ENCODE results near the gene SEPHS2. TPM values are rescaled to one million over a fixed set of nuclear protein-coding genes. Genes with fewer than 3 reads are reported as not detected.
A peak's percentile ranks its signal among the peaks of the same experiment; 100 is the strongest.
"Not testable (repeated sequence)": the region's sequence is repeated elsewhere in the genome, so short reads cannot be mapped to it uniquely, and the experiment has no call there.

Gene SEPHS2, protein sequence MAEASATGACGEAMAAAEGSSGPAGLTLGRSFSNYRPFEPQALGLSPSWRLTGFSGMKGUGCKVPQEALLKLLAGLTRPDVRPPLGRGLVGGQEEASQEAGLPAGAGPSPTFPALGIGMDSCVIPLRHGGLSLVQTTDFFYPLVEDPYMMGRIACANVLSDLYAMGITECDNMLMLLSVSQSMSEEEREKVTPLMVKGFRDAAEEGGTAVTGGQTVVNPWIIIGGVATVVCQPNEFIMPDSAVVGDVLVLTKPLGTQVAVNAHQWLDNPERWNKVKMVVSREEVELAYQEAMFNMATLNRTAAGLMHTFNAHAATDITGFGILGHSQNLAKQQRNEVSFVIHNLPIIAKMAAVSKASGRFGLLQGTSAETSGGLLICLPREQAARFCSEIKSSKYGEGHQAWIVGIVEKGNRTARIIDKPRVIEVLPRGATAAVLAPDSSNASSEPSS
- total RNA-seq: 30.6 TPM
- long read RNA-seq, transcript SEPHS2-201 (1 exons, 2,551 nt): major isoform, 138 of 138 reads
- long read RNA-seq, partial matches to known transcripts: 0 of 138 reads
- long read RNA-seq, other reads (novel, unspliced or antisense): 0 of 138 reads

DNA sequence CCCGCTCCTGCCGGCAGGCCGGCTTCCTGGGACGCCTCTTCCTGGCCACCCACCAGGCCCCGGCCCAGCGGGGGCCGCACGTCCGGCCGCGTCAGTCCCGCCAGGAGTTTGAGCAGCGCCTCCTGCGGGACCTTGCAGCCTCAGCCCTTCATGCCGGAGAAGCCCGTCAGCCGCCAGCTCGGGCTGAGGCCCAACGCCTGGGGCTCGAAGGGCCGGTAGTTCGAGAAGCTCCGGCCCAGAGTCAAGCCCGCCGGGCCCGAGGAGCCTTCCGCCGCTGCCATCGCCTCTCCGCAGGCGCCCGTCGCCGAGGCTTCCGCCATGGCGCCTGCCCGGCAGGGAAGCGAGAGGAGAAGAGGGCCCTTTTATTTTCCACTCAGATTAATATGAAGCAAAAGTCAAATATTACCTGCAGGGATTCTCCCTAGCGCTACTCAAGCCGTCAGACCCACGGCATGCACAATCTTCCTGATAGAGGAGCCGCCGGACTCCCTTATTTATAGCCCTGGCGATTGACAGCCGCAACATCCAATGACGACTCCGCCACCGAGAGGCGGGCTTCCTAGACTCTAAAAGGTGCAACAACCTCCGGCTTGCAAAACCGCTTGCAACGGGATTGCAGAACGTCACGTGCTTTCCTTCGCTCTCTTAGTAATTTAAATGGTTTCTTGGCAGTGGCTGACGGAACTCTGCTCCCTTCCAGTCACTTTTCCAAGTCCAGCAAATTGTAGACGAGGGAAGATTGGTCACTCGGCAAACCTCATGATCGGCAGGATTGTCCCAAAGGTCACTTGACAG lies at the start of gene SEPHS2:
SEPHS2 (minus strand) TSS at position 467 of the 795 bp plus-strand sequence; CDS start at position 320, 147 bp downstream.
- intact Hi-C loops (cut with micrococcal nuclease): no loop called here
- DNase-seq: peak; percentile 99
- peak; percentile 99 for ATAC-seq

DNA sequence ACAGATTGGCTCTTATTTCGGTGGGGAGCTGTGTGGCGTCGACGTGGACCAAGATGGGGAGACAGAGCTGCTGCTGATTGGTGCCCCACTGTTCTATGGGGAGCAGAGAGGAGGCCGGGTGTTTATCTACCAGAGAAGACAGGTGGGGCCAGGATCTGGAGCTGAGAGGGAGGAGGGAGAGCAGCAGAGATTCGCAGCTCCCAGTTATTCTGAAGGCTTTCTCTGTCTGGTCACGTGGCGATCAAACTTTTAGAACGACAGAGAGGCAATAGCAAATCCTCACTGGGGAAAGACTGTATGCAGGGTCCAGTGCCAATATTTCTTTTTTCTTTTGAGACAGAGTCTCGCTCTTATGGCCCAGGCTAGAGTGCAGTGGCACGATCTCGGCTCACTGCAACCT lies 49.0 kb upstream of the SEPHS2 start:
- ATAC-seq: no peak
- intact Hi-C loops (cut with micrococcal nuclease): no loop called here
- DNase-seq: no peak

DNA sequence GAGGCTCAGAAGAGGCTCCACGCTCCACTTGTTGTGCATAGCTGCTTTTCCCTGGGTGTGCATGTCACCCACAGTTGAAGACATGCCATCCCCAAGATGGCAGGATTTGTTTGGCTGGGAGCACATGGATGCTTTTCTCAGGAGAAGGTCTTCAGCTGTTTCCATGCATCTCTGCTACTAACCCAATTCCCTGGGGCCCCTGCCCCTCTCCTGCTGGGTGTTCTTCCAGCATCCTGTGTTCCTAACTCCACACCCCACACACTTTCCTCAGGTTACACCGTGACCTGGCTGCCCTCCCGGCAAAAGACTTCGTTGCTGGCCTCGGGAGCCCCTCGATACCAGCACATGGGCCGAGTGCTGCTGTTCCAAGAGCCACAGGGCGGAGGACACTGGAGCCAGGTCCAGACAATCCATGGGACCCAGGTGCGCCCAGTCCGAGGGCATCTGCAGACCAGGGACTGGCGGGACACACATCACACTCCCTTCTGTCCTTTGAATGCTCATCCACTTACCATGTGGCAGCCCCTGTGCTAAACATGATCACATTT lies 48.3 kb upstream of the SEPHS2 start:
- intact Hi-C loops (cut with micrococcal nuclease): no loop called here
- ATAC-seq (no peak), DNase-seq (no peak)

DNA sequence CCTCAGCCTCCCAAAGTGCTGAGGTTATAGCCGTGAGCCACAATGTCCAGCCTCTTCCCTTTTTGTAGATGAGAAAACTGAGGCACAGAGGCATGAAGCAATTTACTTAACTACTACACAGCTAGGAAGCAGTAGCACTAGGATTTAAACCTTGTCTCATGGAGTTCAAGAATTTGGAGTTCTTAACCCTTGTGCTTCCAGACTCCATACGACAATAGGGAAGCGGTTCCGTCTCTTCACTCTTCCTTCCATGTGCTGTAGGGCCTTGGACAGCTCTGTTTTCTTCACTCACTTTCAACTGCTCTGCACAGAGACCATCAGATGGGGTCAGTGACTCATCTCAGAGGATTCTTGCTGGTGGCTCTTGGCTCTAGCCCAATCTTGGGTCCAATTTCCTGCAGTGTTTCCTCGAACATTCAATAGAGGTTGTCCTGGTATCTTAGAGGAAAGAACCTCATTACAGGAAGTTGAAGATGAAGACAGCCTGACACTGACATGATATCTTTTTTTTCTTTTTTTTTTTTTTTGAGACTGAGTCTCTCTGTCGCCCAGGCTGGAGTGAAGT lies 46.2 kb upstream of the SEPHS2 start:
- no peak for DNase-seq
- intact Hi-C loops (cut with micrococcal nuclease): no loop called here

DNA sequence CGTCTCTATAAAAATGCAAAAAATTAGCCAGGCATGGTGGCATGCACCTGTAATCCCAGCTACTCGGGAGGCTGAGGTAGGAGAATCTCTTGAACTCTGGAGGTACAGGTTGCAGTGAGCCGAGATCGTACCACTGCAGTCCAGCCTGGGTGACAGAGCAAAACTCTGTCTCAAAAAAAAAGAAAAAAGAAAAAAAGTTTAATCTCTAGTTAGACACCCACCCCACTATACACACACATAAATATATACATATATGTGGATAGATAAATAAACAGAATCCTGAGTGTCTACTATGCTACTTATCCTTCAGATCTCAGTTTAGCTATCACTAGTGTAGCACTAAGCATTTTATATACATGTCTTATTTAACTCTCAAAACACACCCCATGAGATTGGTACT lies 45.6 kb upstream of the SEPHS2 start:
- no peak for ATAC-seq
- DNase-seq: no peak

More for the DNA sequence above, 46.2 kb upstream of the SEPHS2 start:
- peak; percentile 20 for ATAC-seq

DNA sequence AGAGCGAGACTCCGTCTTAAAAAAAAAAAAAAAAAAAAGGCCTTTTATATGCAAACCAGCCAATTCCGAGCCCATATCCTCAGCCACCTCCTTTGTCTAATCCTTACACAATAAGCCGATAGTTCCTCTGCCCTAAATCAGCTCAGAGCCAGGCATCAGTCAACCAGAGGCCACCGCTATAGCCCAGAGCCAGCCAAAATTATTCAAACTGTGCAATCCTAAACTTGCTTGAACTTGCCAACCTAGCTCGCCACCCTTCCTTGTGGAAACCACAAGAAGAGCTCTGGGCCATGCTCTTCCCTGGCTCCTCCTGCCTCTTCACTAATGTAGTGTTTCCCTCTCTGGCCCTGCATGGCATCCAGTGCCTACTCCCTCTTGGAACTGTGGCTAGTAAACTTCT lies 44.5 kb upstream of the SEPHS2 start:
- ATAC-seq: no peak
- intact Hi-C loops (cut with micrococcal nuclease): no loop called here
- DNase-seq: no peak

More for the DNA sequence above, 45.6 kb upstream of the SEPHS2 start:
- intact Hi-C loops (cut with micrococcal nuclease): no loop called here

DNA sequence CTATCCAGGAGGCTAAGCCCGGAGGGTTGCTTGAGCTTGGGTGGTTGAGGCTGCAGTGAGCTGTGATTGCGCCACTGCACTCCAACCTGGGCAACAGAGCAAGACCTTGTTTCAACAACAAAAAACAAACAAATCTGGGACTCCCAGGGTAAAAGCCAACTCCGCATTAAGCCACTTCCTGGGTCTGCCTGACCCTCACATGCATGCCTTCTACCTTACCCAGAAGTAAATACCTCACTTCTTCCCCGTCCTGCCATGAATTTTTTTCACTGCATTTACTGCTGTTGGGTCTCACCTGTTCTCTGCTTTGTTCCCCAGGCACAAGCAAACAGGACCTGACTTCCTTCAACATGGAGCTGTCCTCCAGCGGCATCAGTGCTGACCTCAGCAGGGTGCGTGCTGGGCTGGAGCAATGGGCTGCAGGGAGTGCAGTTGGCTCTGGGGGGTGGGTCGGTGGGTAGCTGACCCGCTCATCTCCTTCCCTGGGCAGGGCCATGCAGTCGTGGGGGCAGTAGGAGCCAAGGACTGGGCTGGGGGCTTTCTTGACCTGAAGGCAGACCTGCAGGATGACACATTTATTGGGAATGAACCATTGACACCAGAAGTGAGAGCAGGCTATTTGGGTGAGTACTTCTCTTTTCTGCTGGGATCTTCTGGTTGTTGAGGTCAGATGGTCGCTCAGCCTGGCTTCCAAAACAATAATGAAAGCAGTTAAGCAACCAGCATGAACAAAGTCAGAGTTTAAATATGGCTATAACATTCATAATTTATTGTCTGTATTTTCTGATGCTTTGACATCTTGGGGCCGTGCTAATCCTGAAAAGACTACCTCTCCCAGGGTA lies 43.3 kb upstream of the SEPHS2 start:
- ATAC-seq: no peak
- DNase-seq: no peak
- intact Hi-C loops (cut with micrococcal nuclease): no loop called here

DNA sequence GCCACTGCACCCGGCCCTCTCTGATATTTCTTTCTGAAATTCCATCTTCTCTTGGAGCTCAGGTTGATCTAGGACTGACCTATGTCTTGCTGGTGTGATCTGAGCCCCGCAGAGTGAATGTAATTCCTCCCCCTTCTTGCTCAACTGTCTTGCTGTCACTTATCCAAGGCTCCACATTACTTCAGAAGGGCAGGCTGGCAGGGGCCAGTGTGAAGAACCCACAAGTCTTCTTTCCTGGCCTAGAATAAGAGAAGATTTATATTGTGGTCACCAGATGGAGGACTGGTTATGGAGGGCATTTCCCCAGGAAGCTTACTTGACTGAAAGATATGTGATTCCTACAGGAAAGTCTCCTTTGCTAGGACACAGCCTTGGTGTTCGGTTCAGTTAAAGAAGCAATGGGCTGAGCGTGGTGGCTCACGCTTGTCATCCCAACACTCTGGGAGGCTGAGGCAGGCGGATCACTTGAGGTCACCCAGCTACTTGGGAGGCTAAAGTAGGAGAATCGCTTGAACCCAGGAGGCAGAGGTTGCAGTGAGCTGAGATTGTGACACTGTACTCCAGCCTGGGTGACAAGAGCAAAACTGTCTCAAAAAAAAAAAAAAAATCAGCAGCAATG lies 40.3 kb upstream of the SEPHS2 start:
- intact Hi-C loops (cut with micrococcal nuclease): no loop called here
- DNase-seq (no peak), ATAC-seq (no peak)

DNA sequence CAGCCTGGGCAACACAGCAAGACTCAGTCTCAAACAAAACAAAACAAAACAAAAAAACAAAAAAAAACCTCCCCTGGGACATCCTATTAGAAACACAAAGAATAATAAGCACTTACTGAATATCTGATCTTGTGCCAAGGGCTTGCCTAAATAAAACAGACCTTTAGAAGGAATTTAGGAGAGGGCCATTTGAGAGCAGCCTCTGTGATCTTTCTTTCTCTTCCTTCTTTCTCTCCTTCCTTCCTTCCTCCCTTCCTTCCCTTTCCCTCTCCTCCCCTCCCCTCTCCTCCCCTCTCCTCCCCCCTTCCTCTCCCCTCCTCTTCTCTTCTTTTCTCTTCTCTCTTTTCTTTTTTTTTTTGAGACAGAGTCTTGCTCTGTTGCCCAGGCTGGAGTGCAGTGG lies 39.2 kb upstream of the SEPHS2 start:
- intact Hi-C loops (cut with micrococcal nuclease): no loop called here

DNA sequence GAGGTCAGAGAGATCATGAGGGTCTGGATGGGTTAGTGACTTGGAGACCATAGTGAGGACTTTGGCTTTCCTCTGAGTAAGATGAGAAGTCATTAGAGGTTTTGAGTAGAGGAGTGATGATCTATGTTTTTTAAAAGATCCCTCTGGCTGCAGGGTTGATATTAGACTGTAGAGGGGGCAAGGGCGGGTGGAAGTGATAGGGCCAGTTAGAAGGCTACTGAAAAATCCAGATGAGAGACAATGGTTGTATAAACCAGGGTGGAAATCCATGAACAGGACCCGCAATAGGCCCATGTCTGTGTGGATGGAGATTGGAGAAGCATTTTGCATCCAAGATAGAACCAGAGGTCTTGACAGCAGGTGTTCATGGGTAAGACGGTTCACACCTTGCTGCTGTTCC lies 36.7 kb upstream of the SEPHS2 start:
- ATAC-seq (no peak), DNase-seq (no peak)
- intact Hi-C loops (cut with micrococcal nuclease): no loop called here

More for the DNA sequence above, 39.2 kb upstream of the SEPHS2 start:
- ATAC-seq (no peak), DNase-seq (no peak)

DNA sequence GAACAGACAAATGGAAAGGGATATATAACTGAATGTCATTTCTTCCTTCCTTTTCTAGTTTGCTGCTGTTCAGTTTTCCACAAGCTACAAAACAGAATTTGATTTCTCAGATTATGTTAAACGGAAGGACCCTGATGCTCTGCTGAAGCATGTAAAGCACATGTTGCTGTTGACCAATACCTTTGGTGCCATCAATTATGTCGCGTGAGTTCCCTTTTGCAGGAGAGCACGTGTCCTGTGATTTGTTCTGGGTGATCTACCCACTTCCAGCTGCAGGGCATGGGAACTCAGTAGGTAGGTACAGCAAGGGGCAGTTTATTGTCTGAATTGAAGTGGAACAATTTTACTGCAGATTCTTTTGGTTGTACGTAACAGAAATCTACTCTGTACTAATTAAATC lies 35.7 kb upstream of the SEPHS2 start:
- DNase-seq (no peak), ATAC-seq (no peak)
- intact Hi-C loops (cut with micrococcal nuclease): no loop called here

DNA sequence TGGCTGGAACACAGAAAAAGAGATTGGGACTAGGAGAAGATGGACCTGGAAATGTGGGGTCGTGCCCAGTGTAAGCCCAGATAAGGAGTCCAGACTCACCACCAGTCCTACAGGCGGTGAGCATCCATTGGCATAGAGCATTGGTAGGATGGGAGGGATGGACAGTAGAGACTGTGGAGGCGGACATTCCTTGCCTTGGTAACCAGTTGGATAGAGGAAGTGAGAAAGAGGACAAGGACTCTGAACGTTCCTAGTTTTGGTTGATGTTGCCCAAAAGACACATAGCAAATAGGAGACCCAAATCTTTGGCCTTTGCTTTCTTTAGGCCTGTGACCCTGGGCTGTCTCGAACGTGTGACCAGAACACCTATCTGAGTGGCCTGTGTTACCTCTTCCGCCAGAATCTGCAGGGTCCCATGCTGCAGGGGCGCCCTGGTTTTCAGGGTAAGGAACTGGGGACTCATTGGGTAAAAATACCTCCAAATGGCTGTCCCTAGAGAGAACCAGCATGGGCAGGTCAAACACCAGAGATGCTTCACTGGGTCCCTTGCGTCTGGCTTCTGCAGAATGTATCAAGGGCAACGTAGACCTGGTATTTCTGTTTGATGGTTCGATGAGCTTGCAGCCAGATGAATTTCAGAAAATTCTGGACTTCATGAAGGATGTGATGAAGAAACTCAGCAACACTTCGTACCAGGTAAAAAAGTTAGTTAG lies 33.2 kb upstream of the SEPHS2 start:
- intact Hi-C loops (cut with micrococcal nuclease): no loop called here
- ATAC-seq: no peak
- DNase-seq: no peak

DNA sequence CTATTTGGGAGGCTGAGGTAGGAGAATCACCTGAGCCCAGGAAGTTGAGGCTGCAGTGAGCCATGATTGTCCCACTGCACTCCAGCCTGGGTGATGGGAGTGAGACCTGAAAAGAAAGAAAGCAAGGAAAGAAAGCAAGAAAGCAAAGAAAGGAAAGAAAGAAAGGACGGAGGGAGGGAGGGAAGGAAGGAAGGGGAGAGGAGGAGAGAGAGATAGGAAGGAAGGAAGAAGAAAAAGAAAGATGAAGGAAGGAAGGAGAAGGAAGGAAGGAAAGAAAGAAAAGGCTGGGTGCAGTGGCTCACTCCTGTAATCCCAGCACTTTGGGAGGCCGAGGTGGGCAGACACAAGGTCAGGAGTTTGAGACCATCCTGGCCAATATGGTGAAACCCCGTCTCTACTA lies 32.1 kb upstream of the SEPHS2 start:
- intact Hi-C loops (cut with micrococcal nuclease); DNase-seq; ATAC-seq: not testable (repeated sequence)

DNA sequence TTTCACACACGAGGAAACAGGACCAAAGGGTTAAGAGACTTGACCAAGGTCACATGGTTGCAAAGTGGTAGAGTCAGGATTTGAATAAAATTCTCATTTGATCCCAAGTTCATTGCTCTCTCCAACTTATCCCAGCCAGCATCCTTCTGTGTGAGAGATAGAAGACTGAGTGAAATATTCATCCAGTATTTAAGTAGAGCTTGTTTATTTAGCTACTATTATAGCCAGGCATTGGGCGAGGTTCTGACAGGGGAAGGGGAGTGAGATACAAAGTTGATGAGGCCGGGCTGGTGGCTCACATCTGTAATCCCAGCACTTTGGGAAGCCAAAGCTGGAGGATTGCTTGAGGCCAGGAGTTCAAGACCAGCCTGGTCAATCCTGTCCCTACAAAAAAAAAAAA lies 31.3 kb upstream of the SEPHS2 start:
- DNase-seq (no peak), ATAC-seq (no peak)
- intact Hi-C loops (cut with micrococcal nuclease): no loop called here

DNA sequence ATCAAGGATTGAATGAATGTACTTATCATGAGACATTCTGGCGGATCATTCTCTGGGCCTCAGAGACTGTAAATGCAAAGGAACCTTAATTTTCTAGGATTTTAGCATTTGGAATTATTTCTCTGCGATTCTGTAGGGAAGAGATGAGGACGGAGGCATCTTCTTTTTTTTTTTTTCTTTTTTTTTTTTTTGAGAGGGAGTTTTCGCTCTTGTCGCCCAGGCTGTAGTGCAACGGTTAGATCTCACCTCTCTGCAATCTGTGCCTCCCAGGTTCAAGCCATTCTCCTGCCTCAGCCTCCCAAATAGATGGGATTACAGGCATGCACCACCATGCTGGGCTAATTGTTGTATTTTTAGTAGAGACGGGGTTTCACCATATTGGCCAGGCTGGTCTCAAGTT lies 29.0 kb upstream of the SEPHS2 start:
- no peak for ATAC-seq
- intact Hi-C loops (cut with micrococcal nuclease): no loop called here
- DNase-seq: no peak

DNA sequence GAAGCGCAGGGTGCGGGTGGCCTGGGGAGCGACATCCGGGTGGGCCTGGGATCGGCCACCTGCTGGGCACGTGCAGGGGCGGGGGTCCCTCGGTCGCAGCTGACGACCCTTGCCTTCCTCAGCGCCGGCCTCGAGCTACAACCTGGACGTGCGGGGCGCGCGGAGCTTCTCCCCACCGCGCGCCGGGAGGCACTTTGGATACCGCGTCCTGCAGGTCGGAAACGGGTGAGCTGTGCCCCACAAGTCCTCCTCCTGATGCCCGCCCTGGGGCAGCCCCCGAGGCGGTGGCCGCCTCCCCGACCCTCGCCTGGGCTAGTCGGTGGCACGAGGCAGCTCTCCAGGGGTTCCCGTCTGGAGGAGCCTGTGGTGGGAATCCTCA lies 28.4 kb upstream of the SEPHS2 start:
- intact Hi-C loops (cut with micrococcal nuclease): no loop called here
- ATAC-seq: no peak
- DNase-seq: no peak

DNA sequence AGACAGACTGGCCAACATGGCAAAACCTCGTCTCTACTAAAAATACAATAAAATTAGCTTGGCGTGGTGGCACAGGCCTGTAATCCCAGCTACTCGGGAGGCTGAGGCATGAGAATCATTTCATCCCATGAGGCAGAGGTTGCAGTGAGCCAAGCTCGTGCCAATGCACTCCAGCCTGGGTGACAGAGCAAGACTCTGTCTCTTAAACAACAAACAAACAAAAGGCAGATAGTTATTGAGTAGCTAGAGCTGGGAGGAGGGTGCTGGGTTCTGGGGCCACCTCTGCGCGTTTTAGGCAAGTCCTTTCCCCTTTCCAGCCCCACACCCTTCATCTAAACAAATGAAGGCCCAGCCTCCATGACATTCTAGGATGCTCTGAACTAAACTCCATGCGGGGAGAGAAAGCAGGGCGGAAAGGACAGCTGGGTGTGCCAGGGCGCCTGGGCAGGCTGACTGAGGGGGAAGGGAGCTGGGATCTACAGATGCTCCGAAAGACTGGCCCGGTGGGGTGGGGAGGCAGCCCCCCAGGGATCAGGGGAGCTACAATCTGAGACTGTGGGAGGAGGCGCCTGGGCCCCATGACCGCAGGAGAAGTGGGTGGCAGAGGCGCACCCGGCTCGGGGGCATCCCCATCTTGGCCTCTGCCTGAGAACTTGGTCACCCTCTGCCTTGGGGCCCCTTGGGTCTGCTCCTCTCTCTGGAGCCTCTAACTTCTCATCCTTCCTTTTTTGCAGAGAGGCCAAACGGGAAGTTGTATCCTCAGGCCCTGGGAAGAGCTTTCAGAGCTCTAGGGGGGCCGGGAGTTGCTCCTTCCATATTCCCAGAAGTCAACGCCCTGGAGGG lies 27.8 kb upstream of the SEPHS2 start:
- DNase-seq (peak; percentile 33), ATAC-seq (peak; percentile 27)
- intact Hi-C loops (cut with micrococcal nuclease): no loop called here

Data from left ventricle myocardium superior (tissue), 1 donor.